ENCODE data around the gene GABRR2.
A peak's percentile ranks its signal among the peaks of the same experiment; 100 is the strongest.

Gene GABRR2

DNA sequence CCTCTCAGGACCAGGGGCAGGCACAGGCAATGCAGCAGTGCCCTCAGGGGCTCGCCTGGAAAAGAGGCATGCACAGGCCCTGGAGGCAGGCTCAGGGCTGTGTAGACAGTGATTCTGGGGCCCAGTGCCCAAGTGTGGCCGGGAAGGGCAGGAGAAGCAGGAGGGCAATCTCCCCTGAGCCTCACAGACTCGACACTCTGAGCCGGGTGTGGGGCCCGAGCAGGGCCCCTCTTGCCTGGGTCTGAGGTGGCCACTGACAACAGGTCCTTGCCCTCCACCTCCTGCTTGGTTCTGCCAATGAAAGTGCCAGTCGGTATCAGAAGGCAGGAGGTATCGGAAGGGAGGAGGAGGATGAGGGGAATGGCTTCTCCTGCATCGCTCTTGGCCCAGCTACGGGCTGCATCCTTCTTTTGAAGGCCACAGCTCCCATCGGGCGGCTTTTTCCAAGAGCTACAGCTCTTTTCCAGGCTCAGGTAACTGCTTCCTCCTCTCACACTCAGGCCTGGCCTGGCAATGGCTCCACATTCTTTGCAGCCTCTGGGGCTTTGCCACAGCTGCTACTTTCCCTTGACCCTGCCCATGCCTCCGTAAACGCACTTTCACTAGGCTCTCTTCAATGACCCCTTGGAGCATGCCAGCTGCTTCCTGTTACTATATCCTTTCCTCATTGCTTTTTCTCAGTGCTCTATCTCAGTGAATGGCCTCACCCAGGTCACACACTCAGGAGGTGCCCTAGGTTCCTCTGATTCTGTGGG, 24.5 kb downstream of the GABRR2 start:
- no peak for DNase-seq

DNA sequence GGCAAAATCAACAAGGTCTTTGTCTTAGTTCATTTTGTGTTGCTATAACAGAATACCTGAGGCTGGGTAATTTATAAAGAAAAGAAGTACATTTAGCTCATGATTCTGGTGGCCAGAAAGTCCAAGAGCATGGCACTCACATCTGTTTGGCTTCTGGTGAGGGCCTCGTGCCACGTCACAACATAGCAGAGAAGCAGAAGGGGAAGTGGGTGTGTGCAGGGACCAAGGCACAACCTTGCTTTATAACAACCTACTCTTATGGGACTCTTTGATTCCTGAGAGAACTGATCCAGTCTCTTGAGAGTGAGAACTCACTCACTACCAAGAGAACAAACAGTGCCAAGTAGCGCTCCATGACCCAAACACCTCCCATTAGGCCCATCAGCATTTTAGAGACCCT, 25.4 kb downstream of the GABRR2 start:
- DNase-seq = peak in 2 of 4 experiments; percentile 21 to 33

DNA sequence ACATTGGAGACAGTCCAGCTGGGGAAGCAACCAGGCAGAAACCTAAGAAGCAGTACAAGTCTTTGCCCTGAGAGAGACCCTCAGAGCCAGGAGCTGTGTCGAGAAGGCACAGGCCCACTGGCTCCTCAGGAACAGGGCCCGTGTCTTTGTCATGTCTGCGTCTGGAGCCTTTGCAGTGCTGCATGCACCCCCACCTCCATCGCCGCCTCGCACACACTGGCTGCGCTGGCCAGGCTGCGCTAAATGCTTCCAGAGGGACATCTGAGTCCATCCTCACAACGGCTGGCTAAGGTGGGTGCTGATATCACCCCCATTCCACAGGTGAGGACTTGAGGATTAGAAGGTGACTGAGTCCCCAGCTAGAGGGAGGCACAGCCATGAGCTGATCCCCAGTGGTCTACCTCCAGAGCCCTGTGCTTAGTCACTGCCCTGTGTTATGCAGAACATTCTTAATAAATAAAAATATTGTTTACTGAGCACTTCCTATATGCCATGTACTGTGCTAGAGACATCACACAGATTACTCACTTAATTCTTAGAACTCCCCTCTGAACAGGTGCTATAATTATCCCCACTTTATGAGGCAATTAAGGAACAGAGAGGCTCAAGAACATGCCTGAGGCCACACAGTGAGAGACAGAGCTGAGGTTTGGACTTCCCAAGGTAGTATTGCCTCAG, 27.6 kb downstream of the GABRR2 start:
- no peak for DNase-seq

DNA sequence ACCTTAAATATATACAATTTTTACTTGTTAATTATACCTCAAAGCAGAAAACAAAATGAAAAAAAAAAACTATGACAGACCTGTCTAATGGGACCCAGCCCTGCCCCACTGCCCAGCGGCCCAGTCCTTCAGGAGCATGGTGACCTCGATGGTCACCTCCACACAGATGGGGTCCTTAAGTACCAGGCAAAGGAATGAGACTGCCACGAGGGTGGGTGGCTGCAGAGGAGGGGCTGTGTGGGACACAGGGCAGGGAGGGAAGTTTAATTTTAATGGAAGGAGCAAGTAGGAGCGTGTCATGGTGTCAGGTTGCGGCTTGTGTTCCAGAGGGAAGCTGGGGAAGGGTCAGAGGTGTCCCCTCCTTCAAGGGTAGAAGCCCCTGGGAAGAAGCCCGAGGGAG, 28.6 kb downstream of the GABRR2 start:
- no peak for DNase-seq

- no peak for DNase-seq
Observed at GRCh38 chr6:89284963-89285735, 29.9 kb downstream of the GABRR2 start.

- no peak for DNase-seq
Observed at GRCh38 chr6:89284081-89284480, 31.0 kb downstream of the GABRR2 start.

DNA sequence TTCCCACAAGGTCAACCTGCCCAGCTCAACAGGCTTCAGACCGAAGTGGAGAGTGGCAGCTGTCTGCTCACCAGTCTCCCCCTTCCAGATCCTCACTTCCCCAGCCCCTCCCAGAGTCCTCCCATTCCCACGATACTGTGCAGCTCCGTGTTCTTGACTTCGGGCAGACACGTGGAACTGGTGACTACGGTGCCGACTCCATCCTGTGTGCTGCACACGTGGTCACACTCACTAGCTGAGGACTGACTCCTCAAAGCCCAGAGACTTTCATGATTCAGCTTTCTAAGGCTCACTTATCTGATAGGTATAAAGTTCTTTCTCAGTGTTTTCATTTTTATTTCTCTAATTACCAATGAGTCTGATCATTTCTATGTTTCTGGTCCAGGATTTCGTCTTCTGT, 32.4 kb downstream of the GABRR2 start:
- DNase-seq = no peak

GRCh38 chr6:89281779-89282246, 33.3 kb downstream of the GABRR2 start:
- peak; percentile 72 to 81 (median 76) for DNase-seq

- no peak for DNase-seq
Observed at GRCh38 chr6:89278956-89279355, 36.1 kb downstream of the GABRR2 start.

DNA sequence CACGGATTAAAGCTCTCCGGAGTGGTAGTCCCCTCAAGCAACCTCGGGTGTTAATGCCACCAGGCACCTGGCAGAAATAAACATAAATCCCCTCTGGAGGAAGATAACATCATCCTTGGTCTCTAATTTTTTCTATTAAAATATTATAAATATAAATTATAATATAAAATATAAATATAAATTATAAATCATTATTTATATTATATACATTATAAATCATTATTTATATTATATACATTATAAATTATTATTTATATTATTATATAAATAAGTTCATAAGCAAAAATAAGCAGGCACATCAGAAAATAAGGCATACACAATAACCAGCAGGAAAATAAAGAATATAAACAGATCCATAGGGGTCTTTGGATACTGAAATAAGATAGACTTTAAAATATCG, 39.2 kb downstream of the GABRR2 start:
- no peak for DNase-seq

DNA sequence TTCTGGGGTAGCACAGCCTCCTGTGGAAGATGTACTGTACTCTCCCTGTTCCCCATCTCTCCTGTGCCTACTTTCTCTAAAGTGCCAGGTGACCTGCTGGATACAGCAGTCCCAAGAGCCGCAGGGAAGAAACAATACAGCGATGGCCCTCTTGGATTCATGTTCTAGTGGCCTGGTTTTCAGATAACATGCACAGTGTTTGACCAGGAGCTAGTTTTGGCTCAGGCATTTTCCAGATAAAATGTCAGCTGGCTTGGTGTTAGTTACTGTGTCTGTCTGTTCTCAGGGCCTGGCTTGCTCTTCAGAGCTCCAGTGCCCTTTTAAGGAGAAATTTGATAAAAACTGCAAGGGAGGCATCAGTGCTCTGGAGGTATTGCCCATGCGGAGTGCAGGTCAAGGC, 41.3 kb downstream of the GABRR2 start:
- no peak for DNase-seq

- no peak for DNase-seq
Observed at GRCh38 chr6:89272596-89272995, 42.5 kb downstream of the GABRR2 start.

- peak; percentile 15 to 58 (median 51) for DNase-seq
Observed at GRCh38 chr6:89270951-89271721, 44.0 kb downstream of the GABRR2 start.

DNA sequence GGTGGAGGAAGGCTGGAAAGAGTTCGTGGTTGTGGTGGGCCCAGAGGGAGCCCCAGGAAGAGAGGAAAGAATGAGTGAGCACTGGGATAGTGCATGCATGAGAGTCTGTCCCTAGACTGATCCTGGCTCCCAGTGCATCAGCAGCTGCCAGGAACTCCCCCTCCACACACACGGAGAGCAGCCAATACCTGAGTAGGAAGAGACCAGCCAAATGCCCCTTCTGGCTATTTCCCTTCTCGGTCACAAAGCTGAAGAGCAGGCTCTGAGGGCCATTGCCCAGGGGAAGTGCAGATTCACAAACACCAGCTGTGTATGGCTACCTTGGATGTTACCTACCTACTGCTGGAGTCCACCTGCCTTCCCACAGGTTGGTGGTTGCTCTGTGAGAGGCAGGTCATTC, 45.1 kb downstream of the GABRR2 start:
- no peak for DNase-seq

- no peak for DNase-seq
Observed at GRCh38 chr6:89269252-89269651, 45.8 kb downstream of the GABRR2 start.

DNA sequence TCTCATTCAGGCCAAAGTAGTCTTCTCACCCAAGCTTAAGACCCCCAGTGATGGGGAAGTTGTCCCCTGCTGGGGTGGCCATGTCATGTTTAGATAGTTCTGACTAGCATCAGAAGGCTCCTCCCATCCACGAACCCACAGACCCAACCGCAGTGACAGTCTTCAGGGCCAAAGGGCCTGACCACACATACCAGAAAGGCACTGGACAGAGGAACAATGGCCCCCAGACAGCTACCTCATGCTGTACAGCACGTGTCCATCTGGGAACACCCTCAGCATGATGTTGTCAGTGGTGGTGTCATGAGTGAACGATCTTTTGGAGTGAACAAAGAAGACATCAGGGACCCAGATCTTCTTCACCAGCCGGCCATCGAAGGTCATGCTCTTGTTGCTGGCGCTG, 46.3 kb downstream of the GABRR2 start:
- no peak for DNase-seq

DNA sequence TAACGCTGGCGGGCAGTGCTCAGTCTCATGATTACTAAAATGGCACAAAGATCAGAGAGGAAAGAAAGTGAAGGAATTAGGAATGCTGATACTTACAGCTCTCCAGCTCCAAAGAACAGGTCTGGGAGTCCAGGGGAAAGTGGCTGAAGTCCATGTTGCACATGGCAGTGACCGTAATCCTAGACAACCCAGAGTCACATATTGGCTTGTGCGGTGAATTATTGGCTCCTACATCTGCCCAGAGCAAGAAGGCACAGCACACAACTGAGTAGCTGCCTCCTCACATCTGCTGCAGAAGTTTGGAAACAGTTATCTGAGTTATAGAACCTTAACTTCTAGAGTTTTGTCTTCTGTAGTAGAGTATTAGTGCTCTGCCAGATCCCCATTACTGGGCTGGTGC, 47.2 kb downstream of the GABRR2 start:
- no peak for DNase-seq

DNA sequence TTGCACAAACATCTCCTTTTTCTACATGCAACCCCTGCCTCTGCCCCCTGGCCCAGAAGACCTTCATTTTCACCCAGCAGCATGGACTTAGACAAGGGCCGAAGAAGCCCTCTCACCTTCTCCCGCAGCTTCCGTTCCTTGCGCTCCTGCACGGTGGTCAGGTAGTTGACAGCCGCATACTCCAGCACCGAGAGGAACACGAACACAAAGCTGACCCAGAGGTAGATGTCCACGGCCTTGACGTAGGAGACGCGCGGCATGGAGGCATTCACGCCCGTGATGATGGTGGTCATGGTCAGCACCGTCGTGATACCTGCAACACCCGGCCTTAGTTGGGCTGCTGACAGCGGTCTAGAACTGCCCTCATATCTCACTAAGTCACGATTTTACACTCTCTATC, 50.8 kb downstream of the GABRR2 start:
- DNase-seq = no peak

- peak in 2 of 4 experiments; percentile 17 to 43 for DNase-seq
Observed at GRCh38 chr6:89260832-89261231, 54.3 kb downstream of the GABRR2 start.

- peak; percentile 30 to 68 (median 64) for DNase-seq
Observed at GRCh38 chr6:89260310-89260709, 54.8 kb downstream of the GABRR2 start.

DNA sequence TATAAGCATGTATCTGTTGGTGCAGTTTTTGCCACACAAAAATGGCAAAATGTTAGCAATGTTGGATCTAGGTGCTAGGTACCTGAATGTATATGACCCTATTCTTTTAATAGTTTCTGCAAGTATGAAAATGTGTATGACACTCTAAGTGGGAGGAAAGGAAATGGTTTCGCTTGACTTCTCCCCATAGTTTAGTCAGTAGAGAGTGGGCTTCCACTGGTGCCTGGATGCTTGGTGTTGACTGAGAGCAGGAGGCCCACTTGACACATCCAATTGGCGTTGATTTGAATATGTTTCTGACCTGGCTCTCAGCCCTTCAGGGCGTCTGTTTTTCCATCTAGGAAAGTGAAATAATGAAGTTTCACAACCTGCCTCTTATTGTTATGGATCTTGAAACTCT, 56.2 kb downstream of the GABRR2 start:
- no peak for DNase-seq

DNA sequence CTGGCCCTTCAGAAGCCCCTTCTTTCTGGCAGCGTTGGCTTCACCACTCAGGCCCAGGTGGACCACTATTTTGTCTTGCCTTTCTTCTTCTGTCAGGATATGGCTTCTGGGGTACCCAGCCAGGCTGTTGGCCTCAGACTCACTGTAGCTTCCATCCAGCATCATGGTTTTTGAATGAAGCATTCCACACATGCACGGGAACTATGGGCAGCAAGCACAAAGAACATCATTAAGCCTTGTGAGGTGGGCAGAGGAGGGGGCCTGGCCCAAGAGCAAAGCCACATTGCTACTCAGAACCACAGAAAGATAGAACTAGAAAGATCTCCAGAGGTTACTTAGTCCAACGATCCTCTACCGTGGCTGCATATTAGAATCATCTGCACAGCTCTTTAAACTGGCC, 57.3 kb downstream of the GABRR2 start:
- DNase-seq = no peak

DNA sequence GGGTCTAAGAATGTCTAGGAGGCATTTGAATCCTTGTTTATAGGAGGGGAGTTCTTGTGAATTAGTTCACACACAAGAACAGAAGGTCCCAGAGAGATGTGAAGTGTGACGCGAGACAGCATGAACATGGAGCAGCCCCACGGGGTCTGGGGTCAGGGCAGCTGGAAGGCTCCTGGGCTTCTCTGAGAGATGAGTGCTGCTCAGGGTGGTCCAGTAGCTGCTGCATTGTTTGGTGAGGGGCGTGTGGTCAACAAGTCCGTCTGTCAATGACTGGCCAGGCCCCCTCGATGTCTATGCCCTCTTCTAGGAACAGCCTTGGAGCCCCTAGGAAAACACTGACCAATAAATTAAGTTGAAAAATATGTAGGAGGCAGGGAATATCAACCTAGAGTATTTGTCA, 57.8 kb downstream of the GABRR2 start:
- no peak for DNase-seq

Data from suppressor macrophage (primary cell).